Parathyroid adenoma (tissue), 2 donors: ENCODE measurements around the gene PRKAR1B.

ENCODE experiments used
- H2AFZ ChIP-seq: fragments of 300-600 bp; sonication (generic); one replicate; pipeline ENCODE4 v1.7.0; 2017; ENCODE audit warnings: antibody characterized with exemption, mild to moderate bottlenecking
- H3K27ac ChIP-seq: fragments of 300-600 bp; sonication (generic); one replicate; pipeline ENCODE4 v1.7.0; 2017
- H3K27me3 ChIP-seq: fragments of 300-600 bp; sonication (generic); one replicate; pipeline ENCODE4 v1.7.0; 2017; ENCODE audit warnings: low read length; ENCODE audit not compliant: control insufficient read depth, insufficient read depth
- H3K36me3 ChIP-seq: fragments of 300-600 bp; sonication (generic); one replicate; pipeline ENCODE4 v1.7.0; 2017; ENCODE audit warnings: low read length; ENCODE audit not compliant: control insufficient read depth, insufficient read depth
- H3K4me1 ChIP-seq: fragments of 300-600 bp; sonication (generic); one replicate; pipeline ENCODE4 v1.7.0; 2017; ENCODE audit warnings: control low read depth
- H3K4me2 ChIP-seq: fragments of 300-600 bp; sonication (generic); one replicate; pipeline ENCODE4 v1.7.0; 2017; ENCODE audit warnings: low read length
- H3K4me3 ChIP-seq: fragments of 300-600 bp; sonication (generic); one replicate; pipeline ENCODE4 v1.7.0; 2017; ENCODE audit warnings: low read depth, low read length
- H3K79me2 ChIP-seq: fragments of 300-600 bp; sonication (generic); one replicate; pipeline ENCODE4 v1.7.0; 2017; ENCODE audit warnings: control low read depth
- H3K9ac ChIP-seq: fragments of 300-600 bp; sonication (generic); one replicate; pipeline ENCODE4 v1.7.0; 2017; ENCODE audit warnings: mild to moderate bottlenecking
- H3K9me3 ChIP-seq: fragments of 300-600 bp; sonication (generic); one replicate; pipeline ENCODE4 v1.7.0; 2017; ENCODE audit warnings: low read length; ENCODE audit not compliant: control insufficient read depth
- TF ChIP-seq, protein P1 (sequence below): fragments of 300-600 bp; sonication (generic); IDR thresholded peaks from one replicate; pipeline ENCODE4 v1.7.0; 2017; ENCODE audit warnings: antibody characterized with exemption, mild to moderate bottlenecking
- donor health status: primary hyperparathyroidism.

The PRKAR1B gene

DNA sequence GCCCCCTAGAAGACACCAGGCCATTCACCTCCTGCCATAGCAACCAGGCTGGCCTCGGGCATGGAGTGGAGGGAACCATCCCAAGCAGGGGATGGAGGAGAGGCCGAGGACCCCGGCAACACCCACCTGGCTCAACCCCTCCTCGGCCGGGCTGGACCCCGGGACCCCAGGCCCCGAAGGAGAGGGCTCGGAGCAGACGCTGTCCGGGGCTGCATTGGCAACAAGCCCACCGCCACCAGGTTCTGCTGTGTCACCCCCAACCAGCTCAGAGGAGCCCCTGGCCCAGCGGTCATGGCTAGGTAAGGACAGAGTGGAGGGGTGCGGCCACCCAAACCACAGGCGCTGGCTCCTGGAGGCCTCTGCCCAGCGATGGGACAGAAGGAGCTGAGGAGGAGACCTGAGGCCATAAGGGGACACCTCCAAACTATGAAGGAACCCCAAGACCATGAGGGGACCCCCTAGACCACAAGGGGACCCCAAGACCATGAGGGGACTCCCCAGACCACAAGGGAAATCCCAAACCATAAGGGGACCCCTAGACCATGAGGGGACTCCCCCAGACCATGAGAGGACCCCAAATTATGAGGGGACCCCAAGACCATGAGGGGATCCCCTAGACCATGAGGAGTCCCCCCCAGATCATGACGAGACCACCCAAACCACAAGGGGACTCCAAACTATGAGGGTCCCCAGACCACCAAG lies 132.7 kb downstream of the PRKAR1B start:
- H3K27me3 ChIP-seq: no peaks in the 10 kb centered on the region
- TF ChIP-seq, protein P1, sequence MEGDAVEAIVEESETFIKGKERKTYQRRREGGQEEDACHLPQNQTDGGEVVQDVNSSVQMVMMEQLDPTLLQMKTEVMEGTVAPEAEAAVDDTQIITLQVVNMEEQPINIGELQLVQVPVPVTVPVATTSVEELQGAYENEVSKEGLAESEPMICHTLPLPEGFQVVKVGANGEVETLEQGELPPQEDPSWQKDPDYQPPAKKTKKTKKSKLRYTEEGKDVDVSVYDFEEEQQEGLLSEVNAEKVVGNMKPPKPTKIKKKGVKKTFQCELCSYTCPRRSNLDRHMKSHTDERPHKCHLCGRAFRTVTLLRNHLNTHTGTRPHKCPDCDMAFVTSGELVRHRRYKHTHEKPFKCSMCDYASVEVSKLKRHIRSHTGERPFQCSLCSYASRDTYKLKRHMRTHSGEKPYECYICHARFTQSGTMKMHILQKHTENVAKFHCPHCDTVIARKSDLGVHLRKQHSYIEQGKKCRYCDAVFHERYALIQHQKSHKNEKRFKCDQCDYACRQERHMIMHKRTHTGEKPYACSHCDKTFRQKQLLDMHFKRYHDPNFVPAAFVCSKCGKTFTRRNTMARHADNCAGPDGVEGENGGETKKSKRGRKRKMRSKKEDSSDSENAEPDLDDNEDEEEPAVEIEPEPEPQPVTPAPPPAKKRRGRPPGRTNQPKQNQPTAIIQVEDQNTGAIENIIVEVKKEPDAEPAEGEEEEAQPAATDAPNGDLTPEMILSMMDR: no peak
- H3K27ac ChIP-seq: no peak overlapping the region
- H3K4me2 ChIP-seq: no peak overlapping the region
- H3K4me1 ChIP-seq: no peaks in the 10 kb centered on the region
- H2AFZ ChIP-seq: no peak overlapping the region
- H3K36me3 ChIP-seq: no peaks in the 10 kb centered on the region
- H3K9me3 ChIP-seq: no peaks in the 10 kb centered on the region
- no peak overlapping the region for H3K4me3 ChIP-seq
- no peaks in the 10 kb centered on the region for H3K79me2 ChIP-seq
- H3K9ac ChIP-seq: no peak overlapping the region

DNA sequence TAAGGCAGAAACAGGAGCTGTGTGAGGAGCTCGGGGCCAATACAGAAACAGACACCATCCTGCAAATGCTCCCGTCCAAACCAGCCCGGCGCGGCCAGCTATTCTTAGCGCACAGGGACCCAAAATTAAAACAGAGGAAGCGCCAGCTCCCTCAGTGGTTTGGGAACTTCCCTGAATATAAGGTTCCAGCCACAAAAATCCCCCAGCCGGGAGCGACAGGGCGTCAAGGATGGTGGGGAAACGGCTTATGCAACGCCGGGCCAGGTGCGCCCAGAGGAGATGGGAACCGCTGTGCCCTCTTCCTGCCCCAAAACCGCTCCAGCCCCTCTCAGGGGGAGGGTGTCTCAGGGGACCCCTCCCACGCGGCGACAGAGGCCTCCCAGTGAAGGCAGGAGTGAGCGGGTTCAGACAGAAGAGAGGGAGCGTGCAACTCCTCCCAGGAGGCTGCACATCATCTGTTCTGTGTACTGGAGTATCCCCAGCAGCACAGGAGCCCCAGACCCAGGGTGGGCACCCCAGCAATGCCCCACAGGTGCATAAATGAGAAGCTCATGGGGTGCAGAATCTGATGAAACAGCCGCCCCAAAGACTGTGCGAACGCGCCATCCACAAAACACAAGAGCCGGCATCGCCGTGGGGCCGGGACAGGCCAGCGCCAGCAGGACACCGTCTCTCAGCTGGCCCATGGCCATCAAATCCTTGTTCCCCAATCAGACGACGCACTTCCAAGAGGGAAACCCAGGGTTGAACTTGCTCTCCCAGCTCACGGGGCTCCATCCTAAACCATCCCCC lies 133.6 kb downstream of the PRKAR1B start:
- Histone ChIP-seq H2AFZ (no peak overlapping the region), H3K4me2 (no peak overlapping the region), H3K27ac (no peak overlapping the region), H3K4me3 (no peak overlapping the region), H3K9me3 (no peaks in the 10 kb centered on the region), H3K4me1 (no peaks in the 10 kb centered on the region), H3K36me3 (no peaks in the 10 kb centered on the region), H3K9ac (no peak overlapping the region), H3K79me2 (no peaks in the 10 kb centered on the region), H3K27me3 (no peaks in the 10 kb centered on the region)
- TF ChIP-seq, protein P1: no peak

DNA sequence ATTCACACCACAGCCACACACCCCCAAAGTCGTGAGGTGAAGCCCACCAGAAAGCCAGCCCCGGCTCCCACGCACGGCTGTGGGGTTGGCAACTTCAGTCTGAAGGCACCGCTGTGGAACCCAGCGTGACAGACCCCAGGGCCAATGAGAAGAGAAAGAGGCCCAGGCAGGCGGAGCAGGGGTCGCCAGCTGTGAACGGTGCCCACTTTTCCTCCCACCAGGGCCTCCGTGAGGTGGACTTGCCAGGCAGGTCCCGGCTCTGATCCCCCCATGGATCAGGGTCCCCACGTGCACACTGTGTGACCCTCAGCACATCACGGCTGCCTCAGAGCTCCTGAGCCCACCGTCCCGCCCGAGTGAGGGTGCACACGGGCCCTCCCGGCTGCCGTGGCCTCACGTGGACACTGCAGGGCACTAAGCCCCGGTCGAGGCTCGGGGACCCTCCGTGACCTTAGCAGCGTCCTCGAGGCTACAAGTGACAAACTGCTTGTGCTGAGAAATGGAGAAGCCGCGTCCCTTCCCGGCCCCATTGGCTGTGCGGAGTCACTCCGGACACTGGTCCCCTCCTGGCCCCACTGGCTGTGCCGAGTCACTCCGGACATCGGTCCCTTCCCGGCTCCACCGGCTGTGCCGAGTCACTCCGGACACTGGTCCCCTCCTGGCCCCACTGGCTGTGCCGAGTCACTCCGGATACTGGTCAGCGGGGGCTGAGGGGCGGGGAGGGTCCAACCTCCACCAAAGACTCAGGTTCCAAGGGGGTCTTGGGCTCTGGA lies 135.0 kb downstream of the PRKAR1B start:
- no peaks in the 10 kb centered on the region for H3K79me2 ChIP-seq
- H3K27me3 ChIP-seq: no peaks in the 10 kb centered on the region
- no peak overlapping the region for H3K4me2 ChIP-seq
- no peak overlapping the region for H3K27ac ChIP-seq
- no peaks in the 10 kb centered on the region for H3K36me3 ChIP-seq
- no peaks in the 10 kb centered on the region for H3K4me1 ChIP-seq
- TF ChIP-seq, protein P1: no peak
- no peak overlapping the region for H3K9ac ChIP-seq
- no peaks in the 10 kb centered on the region for H3K9me3 ChIP-seq
- H2AFZ ChIP-seq: no peak overlapping the region
- no peak overlapping the region for H3K4me3 ChIP-seq

DNA sequence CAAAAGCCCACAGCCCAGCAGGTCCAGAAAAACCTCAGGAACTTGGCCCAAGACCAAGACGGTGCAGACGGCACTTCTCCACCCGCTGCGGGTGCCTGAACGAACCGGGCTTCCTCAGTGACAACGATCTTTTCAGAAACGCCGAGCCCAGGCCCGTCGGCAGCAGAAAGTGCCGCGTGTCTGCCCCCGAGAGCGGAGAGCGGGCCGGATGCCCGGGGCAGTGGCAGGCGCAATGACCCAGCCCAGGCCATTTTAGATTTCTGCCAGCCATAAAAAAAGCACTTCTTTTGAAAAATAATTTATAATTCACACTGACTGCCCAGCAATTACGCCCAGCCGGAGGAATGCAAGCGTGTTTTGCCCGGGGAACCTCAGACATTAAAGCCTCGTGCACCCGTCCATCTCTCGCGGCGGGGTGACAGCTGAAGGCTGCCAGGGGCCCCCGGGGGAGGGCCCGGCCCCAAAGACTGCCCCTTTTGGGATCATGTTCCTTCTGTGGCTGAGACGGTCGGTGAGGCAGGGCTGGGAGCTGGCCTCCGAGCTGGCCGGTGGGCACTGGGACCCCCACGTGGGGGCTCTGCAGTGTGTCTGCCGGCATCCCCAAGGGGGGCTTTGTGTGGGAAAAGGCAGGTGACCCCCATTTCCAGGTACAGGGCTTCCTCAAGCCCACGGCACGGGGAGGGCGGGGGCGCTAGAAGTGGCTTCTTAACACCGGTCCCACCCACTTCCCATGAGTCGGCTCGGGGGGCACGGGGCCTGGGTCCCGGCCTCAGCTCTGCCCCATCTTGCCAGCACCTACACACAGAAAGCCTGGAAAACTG lies 136.1 kb downstream of the PRKAR1B start:
- TF ChIP-seq, protein P1: no peak

More for the DNA sequence above, 136.1 kb downstream of the PRKAR1B start:
- Histone ChIP-seq H3K9me3 (no peaks in the 10 kb centered on the region), H3K36me3 (no peaks in the 10 kb centered on the region), H3K4me2 (no peak overlapping the region), H3K4me1 (no peaks in the 10 kb centered on the region), H3K4me3 (no peak overlapping the region), H3K27ac (no peak overlapping the region), H3K27me3 (no peaks in the 10 kb centered on the region), H3K9ac (no peak overlapping the region), H3K79me2 (no peaks in the 10 kb centered on the region), H2AFZ (no peak overlapping the region)
